HG03571 (cell line): ENCODE data around the gene TRIM49D2.
"Not testable (repeated sequence)": the region's sequence is repeated elsewhere in the genome, so short reads cannot be mapped to it uniquely, and the experiment has no call there.

Experiments used
- ATAC-seq: cut with Tn5 transposase; IDR thresholded peaks from one replicate; pipeline ENCODE4 v1.9.1; 2021; ENCODE audit not compliant: unreplicated experiment

Gene TRIM49D2

GRCh38 chr11:89923764-89924163 lies at the start of gene TRIM49D2:
Gene TRIM49D2 (plus strand): TSS chr11:89924064. CDS start chr11:89926762, 2,698 bp downstream.
- not testable (repeated sequence) for ATAC-seq

GRCh38 chr11:89877511-89877910 lies 46.4 kb upstream of the TRIM49D2 start:
- not testable (repeated sequence) for ATAC-seq

- ATAC-seq, result not testable (repeated sequence)
These were observed 30.6 kb upstream of the TRIM49D2 start for GRCh38 chr11:89893245-89893644.

GRCh38 chr11:89900809-89901208 lies 23.1 kb upstream of the TRIM49D2 start:
- not testable (repeated sequence) for ATAC-seq

GRCh38 chr11:89922195-89922660 lies 1.6 kb upstream of the TRIM49D2 start, which contains the start of gene TRIM49D1:
Gene TRIM49D1 (minus strand): TSS chr11:89922245. CDS start chr11:89917710, 4,535 bp downstream.
- no peak for ATAC-seq

GRCh38 chr11:89960833-89961232 lies 37.0 kb downstream of the TRIM49D2 start:
- ATAC-seq, result not testable (repeated sequence)

- not testable (repeated sequence) for ATAC-seq
These were observed 41.9 kb downstream of the TRIM49D2 start, which contains the start of gene TRIM64 for GRCh38 chr11:89965737-89966136. Gene TRIM64 (plus strand): TSS chr11:89966037. CDS start chr11:89968504, 2,467 bp downstream.
